Fibroblast of lung (primary cell): ENCODE data around the gene PDE4B. TPM values are rescaled to one million over a fixed set of nuclear protein-coding genes. Genes with fewer than 3 reads are reported as not detected.

Experiments used
- DNase-seq, 2 donors: peaks; one replicate each; pipeline versions ENCODE4 v3.0.0 to v3.0.0-alpha.2; 2010; ENCODE audit warnings: low read depth in 2 of 2
- H2AFZ ChIP-seq: 2 replicates; pipeline ENCODE4 v1.5.1; 2012; ENCODE audit warnings: low read length, control low read depth, inconsistent platforms
- H3K27ac ChIP-seq: 2 replicates; pipeline ENCODE4 v1.5.1; 2011; ENCODE audit warnings: low read length, control low read depth; ENCODE audit not compliant: insufficient read depth
- H3K27me3 ChIP-seq: 2 replicates; pipeline ENCODE4 v1.5.1; 2011; ENCODE audit warnings: mild to moderate bottlenecking, low read length; ENCODE audit not compliant: control insufficient read depth, insufficient read depth
- H3K36me3 ChIP-seq: 2 replicates; pipeline ENCODE4 v1.5.1; 2011; ENCODE audit warnings: low read length; ENCODE audit not compliant: control insufficient read depth, insufficient read depth
- H3K4me1 ChIP-seq: 2 replicates; pipeline ENCODE4 v1.5.1; 2011; ENCODE audit warnings: low read length; ENCODE audit not compliant: control insufficient read depth, insufficient read depth; ENCODE audit errors: extremely low read depth
- H3K4me2 ChIP-seq: 2 replicates; pipeline ENCODE4 v1.5.1; 2011; ENCODE audit warnings: low read length, control low read depth; ENCODE audit not compliant: insufficient read depth; ENCODE audit errors: extremely low read depth
- H3K4me3 ChIP-seq, 4 experiments: fragments of 200-600 bp in 1 of 4; sonication (generic) in 1 of 4; replicated peaks in 1 of 4; 2 replicates each; pipeline ENCODE4 v1.5.1; 2011 to 2016; ENCODE audit warnings: low read length in 4 of 4, low read depth in 3 of 4, mild to moderate bottlenecking in 3 of 4, control low read depth in 2 of 4, inconsistent platforms in 1 of 4, mixed read lengths in 1 of 4; ENCODE audit not compliant: insufficient read depth in 1 of 4; ENCODE audit errors: control extremely low read depth in 1 of 4
- H3K79me2 ChIP-seq: 2 replicates; pipeline ENCODE4 v1.5.1; 2012; ENCODE audit warnings: mild to moderate bottlenecking, low read length, inconsistent platforms; ENCODE audit not compliant: control insufficient read depth, insufficient read depth
- H3K9ac ChIP-seq: 2 replicates; pipeline ENCODE4 v1.5.1; 2011; ENCODE audit warnings: mild to moderate bottlenecking, low read length, control low read depth; ENCODE audit not compliant: insufficient read depth
- H3K9me3 ChIP-seq: 2 replicates; pipeline ENCODE4 v1.5.1; 2012; ENCODE audit warnings: low read depth, low read length; ENCODE audit not compliant: control insufficient read depth, insufficient read depth
- H4K20me1 ChIP-seq: 2 replicates; pipeline ENCODE4 v1.5.1; 2011; ENCODE audit warnings: low read length; ENCODE audit not compliant: control insufficient read depth, insufficient read depth; ENCODE audit errors: extremely low read depth
- EZH2 ChIP-seq: IDR thresholded peaks from 2 replicates; pipeline ENCODE4 v1.5.1; 2012; ENCODE audit warnings: low read length, control low read depth, mild to moderate bottlenecking; ENCODE audit errors: missing control alignments
- polyA plus RNA-seq, 2 donors: library from polyadenylated mRNA; depleted of rRNA in 1 of 2; stranded (reverse) in 1 of 2; unstranded in 1 of 2; fragments of >200 nt; gene quantifications; 2 replicates each; pipeline ENCODE4 v1.2.1, GENCODE V29; 2011 to 2012; ENCODE audit warnings: missing spikeins in 1 of 2
- total RNA-seq: library from RNA; depleted of rRNA; stranded (reverse); fragments of >200 nt; gene quantifications from 2 replicates; pipeline ENCODE4 v1.2.1, GENCODE V29; 2014
- TF ChIP-seq, protein P1 (sequence below), 2 donors: IDR thresholded peaks in 1 of 2; conservative IDR thresholded peaks in 1 of 2; 1 replicate in 1 of 2; 2 replicates in 1 of 2; pipeline ENCODE4 v1.5.1; 2011 to 2012; ENCODE audit warnings: low read length in 2 of 2, control low read depth in 1 of 2, inconsistent platforms in 1 of 2, low read depth in 1 of 2, mild to moderate bottlenecking in 1 of 2

Gene PDE4B
- total and polyA plus RNA-seq, 2 donors (not counting 1 experiment from before 2014, with no cell fraction given), result 3.7 to 19.8 TPM

DNA sequence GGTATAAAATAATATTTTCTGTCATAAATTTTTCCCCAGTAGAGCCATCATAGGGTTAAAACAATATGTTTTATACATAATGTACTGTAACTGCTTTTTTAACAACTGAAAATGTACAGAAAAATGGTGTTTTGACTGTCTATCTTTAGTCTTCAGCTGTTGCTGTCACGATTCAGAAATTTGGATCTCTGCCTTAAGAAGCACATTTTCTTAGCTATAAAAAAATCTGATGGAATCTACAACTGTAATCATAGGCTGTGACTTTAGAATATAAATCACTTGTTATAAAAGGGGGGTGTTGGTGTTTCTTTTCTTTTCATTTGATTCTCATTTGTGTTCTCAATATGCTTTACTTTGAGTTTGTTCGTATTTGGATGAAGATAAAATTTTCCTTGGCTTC lies 187.5 kb downstream of the PDE4B start:
- TF ChIP-seq, protein P1, sequence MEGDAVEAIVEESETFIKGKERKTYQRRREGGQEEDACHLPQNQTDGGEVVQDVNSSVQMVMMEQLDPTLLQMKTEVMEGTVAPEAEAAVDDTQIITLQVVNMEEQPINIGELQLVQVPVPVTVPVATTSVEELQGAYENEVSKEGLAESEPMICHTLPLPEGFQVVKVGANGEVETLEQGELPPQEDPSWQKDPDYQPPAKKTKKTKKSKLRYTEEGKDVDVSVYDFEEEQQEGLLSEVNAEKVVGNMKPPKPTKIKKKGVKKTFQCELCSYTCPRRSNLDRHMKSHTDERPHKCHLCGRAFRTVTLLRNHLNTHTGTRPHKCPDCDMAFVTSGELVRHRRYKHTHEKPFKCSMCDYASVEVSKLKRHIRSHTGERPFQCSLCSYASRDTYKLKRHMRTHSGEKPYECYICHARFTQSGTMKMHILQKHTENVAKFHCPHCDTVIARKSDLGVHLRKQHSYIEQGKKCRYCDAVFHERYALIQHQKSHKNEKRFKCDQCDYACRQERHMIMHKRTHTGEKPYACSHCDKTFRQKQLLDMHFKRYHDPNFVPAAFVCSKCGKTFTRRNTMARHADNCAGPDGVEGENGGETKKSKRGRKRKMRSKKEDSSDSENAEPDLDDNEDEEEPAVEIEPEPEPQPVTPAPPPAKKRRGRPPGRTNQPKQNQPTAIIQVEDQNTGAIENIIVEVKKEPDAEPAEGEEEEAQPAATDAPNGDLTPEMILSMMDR (conservative IDR thresholded peaks at IDR 0.05 in 1 of 2, IDR thresholded peaks at IDR 0.05 in 1 of 2; ENCODE audit: low read depth in 1 of 2, low read length in 2 of 2), result no peak
- TF ChIP-seq EZH2, result no peak
- Histone ChIP-seq H3K4me2 (no peak overlapping the region), H3K27ac (no peak overlapping the region), H3K9me3 (no peaks in the 10 kb centered on the region), H3K36me3 (no peaks in the 10 kb centered on the region), H3K27me3 (no peaks in the 10 kb centered on the region), H2AFZ (no peak overlapping the region), H3K4me3 (no peak overlapping the region), H3K79me2 (no peaks in the 10 kb centered on the region), H3K4me1 (no peaks in the 10 kb centered on the region), H3K9ac (no peak overlapping the region), H4K20me1 (no peaks in the 10 kb centered on the region)
- DNase-seq, result no peak

DNA sequence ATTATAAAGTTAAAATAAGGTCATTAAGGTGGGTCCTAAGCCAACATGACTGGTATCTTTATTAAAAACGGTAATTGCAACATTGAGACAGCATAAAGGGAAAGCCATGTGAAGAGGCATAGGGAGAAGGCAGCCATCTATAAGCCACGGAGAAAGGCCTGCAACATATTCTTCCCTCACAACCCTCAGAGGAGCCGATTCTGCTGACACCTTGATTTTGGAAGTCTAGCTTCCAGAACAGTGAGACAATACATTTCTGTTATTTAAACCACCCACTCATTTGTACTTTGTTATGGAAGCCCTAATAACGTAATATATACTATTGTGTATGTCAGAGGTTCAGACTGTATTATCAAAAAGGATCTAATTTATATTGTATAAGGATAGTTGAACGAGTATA lies 190.8 kb downstream of the PDE4B start:
- no peak overlapping the region for H3K9ac ChIP-seq
- no peaks in the 10 kb centered on the region for H3K9me3 ChIP-seq
- no peak overlapping the region for H3K4me3 ChIP-seq
- TF ChIP-seq, protein P1 (conservative IDR thresholded peaks at IDR 0.05 in 1 of 2, IDR thresholded peaks at IDR 0.05 in 1 of 2; ENCODE audit: low read depth in 1 of 2, low read length in 2 of 2), result no peak
- TF ChIP-seq EZH2, result no peak
- H3K4me2 ChIP-seq, result no peak overlapping the region
- no peaks in the 10 kb centered on the region for H3K79me2 ChIP-seq
- DNase-seq, result no peak
- H3K27ac ChIP-seq, result no peak overlapping the region
- H3K36me3 ChIP-seq, result no peaks in the 10 kb centered on the region
- no peaks in the 10 kb centered on the region for H4K20me1 ChIP-seq
- no peaks in the 10 kb centered on the region for H3K27me3 ChIP-seq
- H2AFZ ChIP-seq, result no peak overlapping the region
- no peaks in the 10 kb centered on the region for H3K4me1 ChIP-seq

DNA sequence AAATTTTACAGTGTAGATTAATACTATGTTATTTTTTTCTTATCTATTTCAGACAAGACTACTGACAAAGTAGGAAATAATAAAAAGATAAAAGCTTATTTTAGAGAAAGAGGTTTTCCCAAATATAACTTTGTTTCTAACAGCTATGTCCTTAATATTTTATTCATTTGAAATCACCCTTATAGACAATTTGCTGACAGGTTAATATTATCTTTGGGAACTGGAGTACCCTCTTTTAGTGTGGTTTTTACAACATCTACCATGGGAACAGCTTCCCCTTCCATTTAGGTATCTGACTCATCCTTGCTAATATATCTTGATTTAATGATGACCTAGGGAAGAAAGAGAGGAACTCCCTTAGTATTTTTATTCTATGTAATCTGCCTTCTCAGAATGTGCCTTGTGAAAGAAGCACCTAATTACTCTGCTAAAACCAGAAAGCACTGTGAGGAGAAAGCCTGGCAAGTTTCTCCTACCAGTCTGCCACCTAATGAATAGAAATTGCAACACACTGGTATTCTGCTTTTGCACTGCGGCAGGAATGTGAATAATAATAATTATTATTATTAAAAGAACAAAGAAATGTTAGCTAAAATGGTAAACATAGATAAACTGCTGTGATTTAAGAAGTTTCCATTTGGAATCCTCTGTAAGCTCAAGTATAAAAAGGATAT lies 192.8 kb downstream of the PDE4B start:
- TF ChIP-seq EZH2, result no peak
- TF ChIP-seq, protein P1 (conservative IDR thresholded peaks at IDR 0.05 in 1 of 2, IDR thresholded peaks at IDR 0.05 in 1 of 2; ENCODE audit: low read depth in 1 of 2, low read length in 2 of 2), result no peak
- no peak overlapping the region for H3K9ac ChIP-seq

More for the DNA sequence above, 192.8 kb downstream of the PDE4B start:
- no peak overlapping the region for H2AFZ ChIP-seq
- H3K4me1 ChIP-seq, result no peaks in the 10 kb centered on the region
- DNase-seq, result no peak
- no peaks in the 10 kb centered on the region for H3K36me3 ChIP-seq
- H3K27ac ChIP-seq, result no peak overlapping the region
- H3K9me3 ChIP-seq, result no peaks in the 10 kb centered on the region
- no peak overlapping the region for H3K4me2 ChIP-seq
- H4K20me1 ChIP-seq, result no peaks in the 10 kb centered on the region
- no peaks in the 10 kb centered on the region for H3K27me3 ChIP-seq
- H3K4me3 ChIP-seq, result no peak overlapping the region
- no peaks in the 10 kb centered on the region for H3K79me2 ChIP-seq
